Activated naive CD8-positive, alpha-beta T cell (primary cell): ENCODE data around the gene ALOX12.
A peak's percentile ranks its signal among the peaks of the same experiment; 100 is the strongest.

Experiments used
- H3K27ac Mint-ChIP-seq: one replicate; pipeline ENCODE4 v1.8.0; 2021; ENCODE audit warnings: mixed read lengths
- H3K27me3 Mint-ChIP-seq: one replicate; pipeline ENCODE4 v1.8.0; 2021; ENCODE audit warnings: mixed read lengths
- H3K36me3 Mint-ChIP-seq: one replicate; pipeline ENCODE4 v1.8.0; 2021; ENCODE audit warnings: mixed read lengths
- H3K4me1 Mint-ChIP-seq: one replicate; pipeline ENCODE4 v1.8.0; 2021; ENCODE audit warnings: low read depth, mixed read lengths
- H3K4me3 Mint-ChIP-seq: one replicate; pipeline ENCODE4 v1.8.0; 2021; ENCODE audit warnings: mild to moderate bottlenecking, mixed read lengths
- H3K9me3 Mint-ChIP-seq: one replicate; pipeline ENCODE4 v1.8.0; 2021; ENCODE audit warnings: low read depth, mixed read lengths

ALOX12 gene

DNA sequence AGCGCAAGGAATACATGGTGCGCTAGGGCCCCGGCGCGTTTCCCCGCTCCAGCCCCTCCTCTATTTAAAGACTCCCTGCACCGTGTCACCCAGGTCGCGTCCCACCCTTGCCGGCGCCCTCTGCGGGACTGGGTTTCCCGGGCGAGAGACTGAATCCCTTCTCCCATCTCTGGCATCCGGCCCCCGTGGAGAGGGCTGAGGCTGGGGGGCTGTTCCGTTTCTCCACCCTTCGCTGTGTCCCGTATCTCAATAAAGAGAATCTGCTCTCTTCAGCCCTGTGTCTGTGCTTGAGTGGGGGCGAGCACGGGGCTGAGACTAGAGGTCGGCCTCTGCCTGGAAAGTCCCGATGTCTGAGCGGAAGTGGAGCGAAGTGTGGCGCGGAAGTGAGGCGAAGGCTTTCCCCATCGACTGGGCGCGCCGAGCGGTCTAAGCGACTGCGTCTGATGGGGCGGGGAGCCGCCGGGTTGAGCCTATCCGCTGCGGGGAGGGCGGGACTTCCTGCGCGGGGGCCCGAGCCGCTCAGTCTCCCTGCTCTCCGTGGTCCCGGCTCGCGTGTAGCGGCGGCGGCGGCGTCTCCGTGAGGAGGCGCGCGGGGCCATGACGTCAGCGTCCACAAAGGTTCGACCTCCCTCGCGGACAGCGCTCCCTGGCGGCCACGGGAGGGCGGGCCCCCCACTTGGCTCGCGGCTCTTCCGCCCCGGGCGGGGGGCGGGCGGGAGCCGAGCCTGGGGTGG is 18.6 kb downstream of the ALOX12 start:
- Mint-ChIP-seq H3K36me3 (peaks cover 8% of the 10 kb centered on the region), H3K27ac (peak overlapping the region; percentile 99), H3K9me3 (no peaks in the 10 kb centered on the region), H3K4me3 (peak overlapping the region; percentile 97), H3K4me1 (peaks cover 64% of the 10 kb centered on the region), H3K27me3 (no peaks in the 10 kb centered on the region)

DNA sequence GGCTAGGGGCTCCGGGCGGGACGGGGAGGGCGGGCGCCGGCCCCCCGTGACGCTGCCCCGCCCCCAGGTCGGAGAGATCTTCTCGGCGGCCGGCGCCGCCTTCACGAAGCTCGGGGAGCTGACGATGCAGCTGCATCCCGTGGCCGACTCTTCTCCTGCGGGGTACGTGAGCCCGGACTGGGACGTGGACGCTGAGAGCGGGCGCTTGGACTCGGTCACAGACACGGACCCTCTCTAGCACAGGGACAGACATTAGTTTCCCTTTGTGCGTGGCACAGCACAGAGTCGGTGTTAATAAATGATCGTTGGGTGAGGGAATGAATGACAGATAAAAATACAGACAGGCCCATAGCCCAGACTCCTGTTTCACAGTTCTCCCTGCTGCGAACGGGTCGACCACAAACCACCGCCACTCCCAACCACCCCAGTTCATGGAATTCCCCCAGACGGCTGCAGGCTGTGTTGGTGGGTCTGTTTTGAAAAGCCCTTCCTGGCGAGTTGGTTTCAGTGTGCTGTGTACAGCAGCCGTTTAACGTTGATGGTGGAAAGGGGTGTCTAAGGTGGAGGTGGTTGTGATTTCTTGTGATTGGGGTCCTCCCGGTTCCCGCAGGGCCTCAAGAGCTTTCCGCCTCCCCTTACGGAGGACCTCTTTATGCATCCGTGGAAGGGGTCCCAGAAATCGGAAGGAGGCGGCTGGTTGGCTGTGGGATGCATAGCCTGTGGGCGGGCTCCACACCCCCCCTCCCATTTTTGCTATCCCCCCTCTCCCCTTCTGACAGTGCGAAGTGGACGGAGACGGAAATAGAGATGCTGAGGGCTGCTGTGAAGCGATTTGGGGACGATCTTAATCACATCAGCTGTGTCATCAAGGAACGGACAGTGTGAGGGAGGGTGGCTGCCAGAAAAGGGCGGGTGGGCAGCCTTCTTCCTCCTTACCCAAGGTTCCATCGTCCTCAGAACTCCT is 19.4 kb downstream of the ALOX12 start:
- no peaks in the 10 kb centered on the region for H3K9me3 Mint-ChIP-seq
- peaks cover 58% of the 10 kb centered on the region for H3K4me1 Mint-ChIP-seq
- H3K27ac Mint-ChIP-seq = peak overlapping the region; percentile 95
- peaks cover 8% of the 10 kb centered on the region for H3K36me3 Mint-ChIP-seq
- H3K4me3 Mint-ChIP-seq = peak overlapping the region; percentile 91
- no peaks in the 10 kb centered on the region for H3K27me3 Mint-ChIP-seq

DNA sequence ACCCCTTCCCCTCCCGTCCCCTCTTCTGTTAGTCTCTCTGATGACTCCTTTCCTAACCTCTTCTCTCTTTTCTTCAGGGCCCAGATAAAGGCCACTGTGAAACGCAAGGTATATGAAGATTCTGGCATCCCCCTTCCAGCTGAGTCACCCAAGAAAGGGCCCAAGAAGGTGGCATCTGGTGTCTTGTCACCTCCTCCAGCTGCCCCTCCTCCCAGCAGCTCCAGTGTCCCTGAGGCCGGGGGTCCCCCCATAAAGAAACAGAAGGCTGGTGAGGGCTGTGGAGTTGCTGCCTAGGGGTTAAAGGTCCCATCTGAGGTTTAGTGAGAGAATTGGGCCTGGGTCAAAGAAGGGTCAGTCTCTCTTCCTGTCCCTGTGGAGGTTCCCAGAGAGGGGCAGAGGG is 20.6 kb downstream of the ALOX12 start:
- peaks cover 51% of the 10 kb centered on the region for H3K4me1 Mint-ChIP-seq
- peak overlapping the region; percentile 91 for H3K4me3 Mint-ChIP-seq
- H3K27ac Mint-ChIP-seq = peak overlapping the region; percentile 95
- H3K27me3 Mint-ChIP-seq = no peaks in the 10 kb centered on the region
- peaks cover 8% of the 10 kb centered on the region for H3K36me3 Mint-ChIP-seq
- H3K9me3 Mint-ChIP-seq = no peaks in the 10 kb centered on the region

DNA sequence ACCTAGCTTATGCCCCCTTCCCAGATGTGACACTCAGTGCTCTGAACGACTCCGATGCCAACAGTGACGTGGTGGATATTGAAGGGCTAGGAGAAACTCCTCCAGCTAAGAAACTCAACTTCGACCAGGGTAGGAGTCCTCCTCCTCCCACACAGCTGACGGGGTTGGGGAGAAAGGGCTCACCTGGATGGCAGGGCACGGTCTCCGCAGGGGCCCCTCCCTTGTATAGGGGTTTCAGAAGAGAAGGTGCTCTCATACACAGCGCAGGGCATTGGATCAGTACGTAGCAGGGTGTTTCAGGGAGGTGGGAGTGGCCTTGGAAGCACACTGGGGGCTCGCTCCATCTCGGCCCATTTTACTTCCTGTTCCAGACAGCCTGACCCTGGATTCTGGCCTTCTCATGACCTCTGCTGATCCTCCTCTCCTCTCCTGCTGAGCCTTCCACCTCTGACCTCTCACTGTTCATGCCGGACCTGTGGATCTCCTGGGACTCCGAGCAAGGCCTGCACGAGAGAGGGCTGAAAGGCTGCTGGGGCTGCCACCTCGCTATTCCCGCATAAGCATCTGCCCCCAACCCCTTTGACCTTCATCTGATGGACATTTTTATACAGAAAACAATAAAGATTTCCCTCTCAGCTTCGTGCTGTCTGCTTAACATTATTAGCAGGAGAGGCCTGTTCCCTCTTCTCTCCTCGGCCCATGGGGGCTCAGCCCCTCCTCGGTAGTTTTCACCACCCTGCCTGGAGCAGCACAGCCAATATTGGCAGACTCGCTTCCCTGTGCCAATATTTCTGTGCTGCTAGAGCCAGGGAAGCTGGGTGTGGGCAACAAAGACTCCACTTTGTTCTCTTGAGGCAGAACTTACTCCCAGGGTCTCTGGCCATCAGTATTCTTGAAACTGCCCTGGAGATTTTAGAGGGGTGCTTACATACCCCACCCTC is 21.3 kb downstream of the ALOX12 start:
- H3K4me1 Mint-ChIP-seq = peaks cover 50% of the 10 kb centered on the region
- H3K4me3 Mint-ChIP-seq = peak overlapping the region; percentile 46
- H3K27ac Mint-ChIP-seq = peak overlapping the region; percentile 34
- no peaks in the 10 kb centered on the region for H3K27me3 Mint-ChIP-seq
- H3K9me3 Mint-ChIP-seq = no peaks in the 10 kb centered on the region
- peaks cover 8% of the 10 kb centered on the region for H3K36me3 Mint-ChIP-seq

DNA sequence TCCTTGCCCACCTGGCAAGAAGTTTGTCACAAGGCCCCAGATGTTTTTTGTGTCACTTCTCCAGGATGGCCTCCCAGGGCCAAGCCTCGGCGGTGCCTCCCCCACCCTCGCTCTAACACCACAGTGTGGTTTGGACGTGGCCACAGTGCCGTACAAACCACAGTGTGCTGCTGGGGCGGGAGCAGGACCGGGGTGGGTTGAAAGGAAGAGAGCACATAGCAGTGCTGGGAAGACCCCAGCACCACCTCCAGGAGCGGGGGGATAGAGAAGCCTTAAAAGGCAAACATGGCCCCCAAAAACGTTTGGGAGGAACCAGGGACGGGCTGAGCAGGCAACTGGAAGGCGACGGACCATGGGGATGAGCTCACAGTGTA is 22.0 kb downstream of the ALOX12 start:
- Mint-ChIP-seq H3K4me3 (peak overlapping the region; percentile 27), H3K4me1 (peaks cover 54% of the 10 kb centered on the region), H3K27ac (peak overlapping the region; percentile 34), H3K36me3 (peaks cover 8% of the 10 kb centered on the region), H3K27me3 (no peaks in the 10 kb centered on the region), H3K9me3 (no peaks in the 10 kb centered on the region)

DNA sequence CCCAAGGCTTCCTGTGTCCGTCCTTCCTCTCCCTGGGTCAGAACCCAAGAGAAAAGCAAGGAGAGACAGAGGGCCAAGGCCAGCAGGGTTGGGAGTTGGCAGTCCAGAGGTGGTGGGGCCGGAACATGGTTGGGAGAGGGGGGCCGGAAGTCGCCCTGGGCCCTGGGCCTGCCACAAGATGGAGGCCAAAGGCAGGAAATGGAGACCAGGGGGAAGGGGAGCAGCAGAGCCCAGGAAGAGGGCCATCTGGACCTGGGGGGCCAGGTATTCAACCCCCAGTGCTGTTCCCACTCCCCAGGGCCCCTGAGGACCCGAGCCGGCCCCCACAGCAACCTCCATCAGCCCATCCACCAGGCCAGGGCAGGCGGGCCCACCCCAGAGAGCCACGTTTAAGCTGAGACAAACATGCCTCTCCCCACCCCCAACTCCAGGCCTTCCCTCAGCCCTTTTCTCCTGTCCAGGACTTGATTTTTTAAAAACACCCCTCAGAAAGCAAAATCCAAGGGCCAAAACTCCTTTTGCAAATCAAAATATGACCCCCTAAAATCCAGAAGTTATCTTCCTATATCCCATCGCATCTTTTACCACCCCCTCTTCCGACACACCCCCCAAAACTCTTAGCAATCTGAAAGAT is 22.6 kb downstream of the ALOX12 start:
- peaks cover 8% of the 10 kb centered on the region for H3K36me3 Mint-ChIP-seq
- peak overlapping the region; percentile 38 for H3K27ac Mint-ChIP-seq
- peaks cover 59% of the 10 kb centered on the region for H3K4me1 Mint-ChIP-seq
- no peaks in the 10 kb centered on the region for H3K27me3 Mint-ChIP-seq
- no peak overlapping the region for H3K4me3 Mint-ChIP-seq
- no peaks in the 10 kb centered on the region for H3K9me3 Mint-ChIP-seq

DNA sequence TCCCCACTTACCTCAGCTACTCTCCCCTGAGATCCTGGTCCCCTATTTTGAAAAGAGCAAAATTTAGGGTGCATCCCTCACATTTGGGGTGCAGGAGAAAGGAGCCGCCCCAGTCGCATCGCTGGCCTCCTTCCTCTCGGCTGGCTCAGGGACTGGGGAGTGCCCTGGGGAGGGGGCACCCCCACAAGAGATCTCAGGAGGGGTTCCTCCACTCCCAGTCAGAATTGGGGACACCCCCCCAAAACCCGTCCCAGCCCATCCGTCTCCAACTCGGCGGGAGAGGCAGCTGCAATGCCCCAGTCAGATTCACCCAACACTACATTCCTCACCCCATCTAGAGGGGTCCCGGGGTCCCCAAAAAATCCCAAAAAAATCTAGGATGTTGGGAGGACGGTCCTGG is 23.5 kb downstream of the ALOX12 start:
- Mint-ChIP-seq H3K9me3 (no peaks in the 10 kb centered on the region), H3K27me3 (no peaks in the 10 kb centered on the region), H3K36me3 (peaks cover 6% of the 10 kb centered on the region), H3K4me3 (no peak overlapping the region), H3K4me1 (peaks cover 57% of the 10 kb centered on the region), H3K27ac (no peak overlapping the region)

DNA sequence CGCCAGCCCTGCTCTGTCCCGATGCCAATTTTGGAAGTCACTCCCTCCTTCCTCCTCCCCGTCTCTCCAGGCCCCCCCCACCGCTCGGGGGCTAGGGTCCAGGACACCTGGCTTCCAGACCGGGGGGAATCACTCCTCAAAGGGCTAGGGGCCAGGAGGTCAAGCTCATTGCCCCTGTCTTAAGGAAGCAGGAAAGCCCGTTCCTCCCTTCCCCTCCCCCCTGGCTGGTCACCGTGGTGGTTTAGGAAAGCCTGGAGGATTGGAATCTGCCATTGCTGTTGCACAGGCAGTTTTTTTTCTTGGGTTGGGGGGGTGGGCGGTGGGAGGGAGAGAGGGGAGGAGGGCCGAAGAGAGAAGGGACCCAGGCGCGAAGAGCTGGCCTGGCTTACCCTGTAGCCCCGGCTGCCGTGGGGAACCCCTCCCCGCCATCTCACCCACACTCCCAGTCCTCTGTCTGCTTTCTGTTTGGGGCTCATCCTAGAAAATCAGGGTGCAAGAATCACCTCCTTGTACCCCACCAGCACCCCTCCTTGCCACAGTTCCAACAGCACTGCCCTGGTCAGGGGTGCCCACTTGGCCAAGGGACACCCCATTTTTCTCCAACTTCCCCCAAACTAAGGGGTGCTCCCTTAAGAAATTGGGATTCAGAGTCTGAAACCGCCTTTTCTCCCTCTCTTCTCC is 24.1 kb downstream of the ALOX12 start:
- Mint-ChIP-seq H3K4me1 (peaks cover 55% of the 10 kb centered on the region), H3K9me3 (no peaks in the 10 kb centered on the region), H3K4me3 (no peak overlapping the region), H3K36me3 (peaks cover 5% of the 10 kb centered on the region), H3K27me3 (no peaks in the 10 kb centered on the region), H3K27ac (no peak overlapping the region)

DNA sequence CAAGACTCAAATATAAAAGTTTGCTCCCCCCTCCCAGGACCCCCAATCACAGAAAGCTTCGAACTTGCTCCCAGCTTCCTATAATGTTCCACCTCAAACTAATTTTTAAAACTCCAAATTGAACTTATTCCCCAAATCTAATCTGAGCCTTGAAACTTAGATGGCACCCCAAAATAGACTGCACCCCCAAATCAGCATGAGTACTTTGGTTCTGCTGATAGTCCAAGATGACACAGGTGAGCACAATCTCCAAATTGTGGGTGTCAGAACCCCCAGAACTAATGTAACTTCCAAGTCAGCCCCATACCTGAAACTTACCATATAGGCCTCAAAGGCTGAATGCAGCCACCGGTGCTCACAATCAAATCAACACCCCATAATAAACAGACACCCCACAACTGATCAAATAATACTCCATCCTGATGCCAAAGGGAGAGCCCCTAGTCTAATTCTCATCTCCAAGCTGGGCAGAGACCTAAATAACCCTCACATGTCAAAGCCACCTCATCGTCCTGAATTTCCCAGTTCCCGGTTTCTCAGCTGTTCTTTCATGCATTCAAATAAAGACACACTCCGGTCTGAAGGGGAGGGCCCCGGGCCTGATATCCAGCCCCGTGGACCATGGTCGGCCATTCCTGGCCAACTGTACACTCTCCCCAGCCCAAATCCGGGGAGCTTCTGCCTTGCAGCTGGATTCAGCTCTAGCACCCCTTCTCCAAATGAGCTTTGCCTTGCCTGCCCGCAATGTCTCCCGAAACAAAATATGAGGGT is 25.2 kb downstream of the ALOX12 start:
- H3K9me3 Mint-ChIP-seq = no peaks in the 10 kb centered on the region
- no peak overlapping the region for H3K4me3 Mint-ChIP-seq

DNA sequence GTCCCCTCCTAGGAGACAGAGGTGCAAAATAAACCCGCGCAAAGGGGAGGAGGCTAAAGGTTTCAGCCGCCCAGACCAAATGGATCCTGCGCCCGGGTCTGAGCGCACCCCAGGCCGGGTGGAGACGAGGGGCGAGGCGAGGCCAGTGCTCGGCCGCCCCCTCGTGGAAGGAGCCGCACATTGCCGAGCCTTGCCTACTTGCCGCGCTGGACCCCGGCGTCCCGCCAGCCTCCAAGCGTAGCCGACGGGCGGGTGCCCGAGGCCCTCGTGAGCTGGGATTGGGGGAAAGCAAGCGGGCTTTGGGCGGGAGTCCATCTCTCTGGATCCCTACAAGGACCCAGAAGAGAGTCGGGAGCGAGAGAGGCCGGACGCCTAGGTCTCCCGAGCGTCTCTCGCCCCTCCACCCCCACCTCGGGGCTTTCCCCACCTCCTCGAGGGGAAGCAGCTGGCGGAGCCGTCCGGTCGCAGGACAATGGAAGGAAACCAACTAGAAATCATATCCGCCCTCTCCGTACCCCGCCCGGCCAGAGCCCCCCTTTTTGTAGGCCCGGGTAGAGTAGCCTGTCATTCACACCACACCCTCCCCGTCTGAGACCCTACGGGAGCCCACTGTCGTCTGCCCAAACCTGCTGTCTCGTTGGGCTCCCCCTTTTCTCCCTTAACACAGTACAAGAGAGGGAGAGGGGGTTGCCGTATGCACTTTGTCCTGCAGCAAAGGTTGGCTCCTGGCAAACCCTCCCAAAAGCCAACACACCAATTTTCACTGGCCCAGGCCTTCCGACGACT is 26.3 kb downstream of the ALOX12 start:
- Mint-ChIP-seq H3K9me3 (no peaks in the 10 kb centered on the region), H3K4me1 (peaks cover 34% of the 10 kb centered on the region), H3K27ac (no peak overlapping the region), H3K27me3 (no peaks in the 10 kb centered on the region), H3K4me3 (peak overlapping the region; percentile 69), H3K36me3 (peaks cover 3% of the 10 kb centered on the region)

More for the DNA sequence above, 25.2 kb downstream of the ALOX12 start:
- Mint-ChIP-seq H3K36me3 (peaks cover 3% of the 10 kb centered on the region), H3K27me3 (no peaks in the 10 kb centered on the region), H3K4me1 (peaks cover 44% of the 10 kb centered on the region), H3K27ac (no peak overlapping the region)

DNA sequence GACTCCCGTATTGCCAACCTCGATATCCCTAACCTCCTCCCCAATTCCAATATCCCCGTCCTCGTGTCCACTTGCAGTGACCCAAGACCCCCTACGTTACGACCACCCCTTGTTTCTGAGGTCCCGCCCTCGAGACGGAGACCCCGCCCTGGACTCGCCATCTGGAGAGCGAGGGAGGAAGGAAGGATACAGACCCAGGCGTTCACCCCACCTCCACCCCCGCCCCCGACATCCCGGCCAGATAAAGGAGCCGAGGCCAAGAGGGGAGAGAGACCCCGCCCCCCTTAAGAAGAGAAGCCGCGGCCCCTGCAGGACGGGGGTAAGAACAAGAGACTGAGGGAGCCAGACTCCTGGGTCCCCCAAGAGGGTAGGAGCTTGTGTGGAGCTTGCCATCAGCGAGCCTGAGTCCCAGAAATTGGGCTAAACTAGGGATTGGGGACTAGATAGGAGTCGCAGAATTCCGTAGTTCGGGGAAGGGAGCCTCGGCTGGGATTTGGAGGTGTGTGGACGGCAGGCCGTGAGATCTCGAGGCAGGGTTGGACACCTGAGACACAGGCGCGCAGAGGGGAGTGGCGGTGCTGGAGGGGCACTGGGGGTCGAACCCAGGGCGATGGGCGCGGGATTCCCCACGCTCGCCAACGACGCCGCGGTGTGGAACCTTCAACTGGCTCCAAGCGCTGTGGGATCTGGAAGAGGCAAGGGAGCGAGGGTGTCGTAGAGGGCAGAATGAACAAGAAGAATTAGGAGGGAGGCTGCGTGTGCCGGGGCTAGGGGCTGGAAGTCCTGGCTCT is 27.1 kb downstream of the ALOX12 start, which contains the start of gene BCL6B:
TSS of gene BCL6B (plus strand) at position 270 of the 791 bp plus-strand sequence. CDS start 622 bp downstream, outside the sequence.
- H3K27me3 Mint-ChIP-seq = no peaks in the 10 kb centered on the region
- peak within 1 kb of the TSS; percentile 69 for H3K4me3 Mint-ChIP-seq
- H3K9me3 Mint-ChIP-seq = no peaks in the 10 kb centered on the region
- peaks cover 26% of the 10 kb centered on the region for H3K4me1 Mint-ChIP-seq
- no peaks in the 10 kb centered on the region for H3K36me3 Mint-ChIP-seq
- H3K27ac Mint-ChIP-seq = peak within 1 kb of the TSS; percentile 22
